Loucy (cell line): ENCODE measurements around the gene GPR78.

Source experiments
- CTCF ChIP-seq: fragments of 200-600 bp; sonication (generic); conservative IDR thresholded peaks from 2 replicates; pipeline ENCODE4 v1.5.1; 2014; ENCODE audit warnings: mild to moderate bottlenecking, antibody characterized with exemption, low read length
- EZH2phosphoT487 ChIP-seq: fragments of 200-600 bp; IDR thresholded peaks from 2 replicates; pipeline ENCODE4 v1.6.1; 2018; ENCODE audit warnings: antibody characterized with exemption, mild to moderate bottlenecking, moderate library complexity, borderline replicate concordance

- TF ChIP-seq CTCF: no peak
- TF ChIP-seq EZH2phosphoT487: no peak
Observed at GRCh38 chr4:8540586-8540985, 39.6 kb upstream of the GPR78 start.
